Right atrium auricular region (tissue), 2 donors: ENCODE data around the gene DERA. TPM values are rescaled to one million over a fixed set of nuclear protein-coding genes. Genes with fewer than 3 reads are reported as not detected.

Experiments used
- DNase-seq: peaks from one replicate; pipeline ENCODE4 v3.0.0-alpha.2; 2019; ENCODE audit warnings: low spot score
- H3K27ac ChIP-seq, 2 donors: fragments of 200-600 bp; sonication (generic); 1 replicate in 1 of 2; 2 replicates in 1 of 2; pipeline ENCODE4 v1.5.1; 2016 to 2019
- H3K27me3 ChIP-seq, 2 donors: fragments of 200-600 bp; sonication (generic); one replicate each; pipeline versions ENCODE4 v1.5.1 to v1.6.0; 2017 to 2019
- H3K36me3 ChIP-seq: fragments of 200-600 bp; sonication (generic); one replicate; pipeline ENCODE4 v1.5.1; 2016
- H3K4me1 ChIP-seq, 2 donors: fragments of 200-600 bp; sonication (generic); one replicate each; pipeline versions ENCODE4 v1.5.1 to v1.6.0; 2017 to 2019
- H3K4me3 ChIP-seq, 2 donors: fragments of 200-600 bp; sonication (generic); 1 replicate in 1 of 2; 2 replicates in 1 of 2; pipeline ENCODE4 v1.5.1; 2017 to 2019; ENCODE audit warnings: mild to moderate bottlenecking in 1 of 2, moderate library complexity in 1 of 2
- H3K9me3 ChIP-seq, 2 donors: fragments of 200-600 bp; sonication (generic); one replicate each; pipeline ENCODE4 v1.5.1; 2019
- total RNA-seq, 2 donors: library from RNA; depleted of rRNA; stranded (reverse); fragments of >200 nt; gene quantifications; one replicate each; pipeline ENCODE4 v1.1.0, GENCODE V29; 2016
- TF ChIP-seq, protein P1 (sequence below), 2 donors: fragments of 200-600 bp; sonication (generic); IDR thresholded peaks; one replicate each; pipeline ENCODE4 v1.5.1; 2019; ENCODE audit warnings: antibody characterized with exemption in 2 of 2

Gene DERA
- total RNA-seq, 2 donors from 2014 or later: 20.0 to 20.8 TPM

GRCh38 chr12:16021026-16021425 lies 109.9 kb downstream of the DERA start:
- no peak for DNase-seq
- no peak overlapping the region for H3K4me3 ChIP-seq
- TF ChIP-seq, protein P1, sequence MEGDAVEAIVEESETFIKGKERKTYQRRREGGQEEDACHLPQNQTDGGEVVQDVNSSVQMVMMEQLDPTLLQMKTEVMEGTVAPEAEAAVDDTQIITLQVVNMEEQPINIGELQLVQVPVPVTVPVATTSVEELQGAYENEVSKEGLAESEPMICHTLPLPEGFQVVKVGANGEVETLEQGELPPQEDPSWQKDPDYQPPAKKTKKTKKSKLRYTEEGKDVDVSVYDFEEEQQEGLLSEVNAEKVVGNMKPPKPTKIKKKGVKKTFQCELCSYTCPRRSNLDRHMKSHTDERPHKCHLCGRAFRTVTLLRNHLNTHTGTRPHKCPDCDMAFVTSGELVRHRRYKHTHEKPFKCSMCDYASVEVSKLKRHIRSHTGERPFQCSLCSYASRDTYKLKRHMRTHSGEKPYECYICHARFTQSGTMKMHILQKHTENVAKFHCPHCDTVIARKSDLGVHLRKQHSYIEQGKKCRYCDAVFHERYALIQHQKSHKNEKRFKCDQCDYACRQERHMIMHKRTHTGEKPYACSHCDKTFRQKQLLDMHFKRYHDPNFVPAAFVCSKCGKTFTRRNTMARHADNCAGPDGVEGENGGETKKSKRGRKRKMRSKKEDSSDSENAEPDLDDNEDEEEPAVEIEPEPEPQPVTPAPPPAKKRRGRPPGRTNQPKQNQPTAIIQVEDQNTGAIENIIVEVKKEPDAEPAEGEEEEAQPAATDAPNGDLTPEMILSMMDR (IDR thresholded peaks at IDR 0.05): no peak
- no peak overlapping the region for H3K27ac ChIP-seq
- H3K4me1 ChIP-seq: no peaks in the 10 kb centered on the region
- no peaks in the 10 kb centered on the region for H3K36me3 ChIP-seq
- H3K27me3 ChIP-seq: no peaks in the 10 kb centered on the region
- no peaks in the 10 kb centered on the region for H3K9me3 ChIP-seq

DNA sequence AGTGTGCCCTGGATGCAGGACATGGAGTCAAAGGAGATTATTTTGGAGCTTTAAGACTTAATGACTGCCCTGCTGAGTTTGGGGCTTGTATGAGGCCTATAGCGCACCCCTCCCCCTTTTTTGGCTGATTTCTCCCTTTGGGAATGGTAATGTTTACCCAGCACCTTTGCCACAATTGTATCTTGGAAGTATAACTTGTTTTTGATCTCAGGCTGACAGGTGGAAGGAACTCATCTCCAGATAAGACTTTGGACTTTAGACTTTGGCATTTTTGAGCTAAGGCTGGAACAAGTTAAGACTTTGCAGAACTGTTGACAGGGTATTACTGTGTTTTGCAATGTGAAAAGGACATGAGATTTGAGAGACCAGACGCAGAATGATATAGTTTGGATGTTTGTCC lies 110.5 kb downstream of the DERA start:
- H3K27me3 ChIP-seq: no peaks in the 10 kb centered on the region
- no peak for DNase-seq
- no peaks in the 10 kb centered on the region for H3K4me1 ChIP-seq
- H3K27ac ChIP-seq: no peak overlapping the region
- TF ChIP-seq, protein P1 (IDR thresholded peaks at IDR 0.05): no peak
- no peaks in the 10 kb centered on the region for H3K9me3 ChIP-seq
- no peaks in the 10 kb centered on the region for H3K36me3 ChIP-seq
- H3K4me3 ChIP-seq: no peak overlapping the region

DNA sequence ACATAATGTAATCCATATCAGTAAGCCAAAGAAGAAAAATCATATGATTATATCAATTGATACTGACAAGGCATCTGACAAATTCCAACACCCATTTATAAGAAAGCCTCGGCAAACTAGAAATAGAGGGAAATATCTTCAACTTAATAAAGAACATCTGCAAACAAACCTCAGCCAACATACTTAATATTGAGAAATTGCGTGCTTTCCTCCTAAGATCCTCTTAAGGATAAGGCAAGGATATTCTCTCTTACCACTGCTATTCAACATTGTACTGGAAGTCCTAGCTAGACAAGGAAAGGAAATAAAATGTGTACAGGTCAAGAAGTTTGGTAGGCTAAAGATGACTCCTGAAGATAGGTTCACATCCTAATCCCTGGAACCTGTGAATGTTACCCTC lies 115.9 kb downstream of the DERA start:
- TF ChIP-seq, protein P1 (IDR thresholded peaks at IDR 0.05): no peak
- DNase-seq: no peak

DNA sequence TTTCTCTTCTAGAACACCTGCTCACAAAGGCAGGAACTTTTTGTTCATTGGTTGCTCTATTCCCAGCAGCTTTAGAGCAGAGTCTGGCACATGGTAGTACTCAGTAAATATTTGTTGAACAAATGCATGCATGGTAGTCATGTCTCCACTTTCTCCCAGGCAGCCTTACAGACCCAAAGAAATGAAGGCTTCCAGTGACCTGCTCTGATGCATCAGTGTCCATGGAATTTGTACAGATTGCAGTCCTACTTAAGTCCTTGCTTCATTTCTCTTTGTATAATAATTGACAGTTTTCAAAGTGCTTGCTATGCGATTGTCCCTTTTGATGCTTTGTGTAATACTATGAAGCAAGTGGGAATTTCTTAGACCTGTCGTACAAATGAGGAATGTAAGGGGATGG lies 119.6 kb downstream of the DERA start:
- DNase-seq: no peak
- Histone ChIP-seq H3K27ac (no peak overlapping the region), H3K4me3 (no peak overlapping the region), H3K9me3 (no peaks in the 10 kb centered on the region), H3K27me3 (no peaks in the 10 kb centered on the region), H3K4me1 (no peaks in the 10 kb centered on the region), H3K36me3 (peaks cover 5% of the 10 kb centered on the region)
- TF ChIP-seq, protein P1 (IDR thresholded peaks at IDR 0.05): no peak

More for the DNA sequence above, 115.9 kb downstream of the DERA start:
- Histone ChIP-seq H3K4me1 (no peaks in the 10 kb centered on the region), H3K9me3 (no peaks in the 10 kb centered on the region), H3K27me3 (no peaks in the 10 kb centered on the region), H3K36me3 (no peaks in the 10 kb centered on the region), H3K27ac (no peak overlapping the region), H3K4me3 (no peak overlapping the region)

GRCh38 chr12:16034136-16034817 lies 123.1 kb downstream of the DERA start:
- no peak for DNase-seq
- Histone ChIP-seq H3K36me3 (peaks cover 5% of the 10 kb centered on the region), H3K27me3 (no peaks in the 10 kb centered on the region), H3K4me1 (no peaks in the 10 kb centered on the region), H3K4me3 (no peak overlapping the region), H3K9me3 (no peaks in the 10 kb centered on the region), H3K27ac (no peak overlapping the region)
- TF ChIP-seq, protein P1 (IDR thresholded peaks at IDR 0.05): no peak

DNA sequence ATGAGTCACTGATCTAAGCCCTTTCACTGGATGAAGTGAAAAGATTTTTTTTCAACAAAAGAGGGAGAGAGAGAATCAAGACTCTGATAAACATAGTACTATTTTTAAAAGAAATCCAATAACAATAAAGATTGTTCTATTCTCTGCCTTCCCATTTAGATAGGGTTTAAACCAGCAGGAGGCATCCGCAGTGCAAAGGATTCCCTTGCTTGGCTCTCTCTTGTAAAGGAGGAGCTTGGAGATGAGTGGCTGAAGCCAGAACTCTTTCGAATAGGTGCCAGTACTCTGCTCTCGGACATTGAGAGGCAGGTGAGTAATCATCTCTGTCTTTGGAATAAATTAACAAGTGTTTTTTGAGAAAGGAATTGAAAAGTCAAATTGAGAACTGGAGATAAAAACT lies 124.9 kb downstream of the DERA start:
- Histone ChIP-seq H3K4me3 (no peak overlapping the region), H3K36me3 (peaks cover 5% of the 10 kb centered on the region), H3K9me3 (peaks cover 0 to 3% of the 10 kb centered on the region in 2 donors), H3K27me3 (no peaks in the 10 kb centered on the region), H3K4me1 (no peaks in the 10 kb centered on the region), H3K27ac (no peak overlapping the region)
- TF ChIP-seq, protein P1 (IDR thresholded peaks at IDR 0.05): no peak
- DNase-seq: no peak
